AG10803 (cell line): ENCODE data around the gene AK8.

Source experiments
- DNase-seq: peaks from one replicate; pipeline ENCODE4 v3.0.0; 2010; ENCODE audit warnings: low read depth
- H3K4me3 ChIP-seq: 2 replicates; pipeline ENCODE4 v1.5.1; 2011; ENCODE audit warnings: mild to moderate bottlenecking, low read length, control low read depth
- CTCF ChIP-seq: conservative IDR thresholded peaks from 2 replicates; pipeline ENCODE4 v1.5.1; 2011; ENCODE audit warnings: mild to moderate bottlenecking, low read length, control low read depth, inconsistent platforms

AK8 gene

GRCh38 chr9:132880324-132880661 lies 2.2 kb upstream of the AK8 start:
- TF ChIP-seq CTCF, result no peak
- no peak for DNase-seq
- H3K4me3 ChIP-seq, result no peak overlapping the region

GRCh38 chr9:132879457-132880323 lies 1.6 kb upstream of the AK8 start:
- DNase-seq, result no peak
- peak overlapping the region; percentile 98 for H3K4me3 ChIP-seq
- no peak for TF ChIP-seq CTCF

- H3K4me3 ChIP-seq, result peak within 1 kb of the TSS; percentile 98
- DNase-seq, result peak; percentile 64
- TF ChIP-seq CTCF, result no peak
These were observed 792 bp upstream of the AK8 start, which contains the start of gene SPACA9 for GRCh38 chr9:132878695-132879456. TSS of gene SPACA9 (plus strand) at chr9:132878898. CDS start at chr9:132883948, 5,050 bp downstream.

- no peak for DNase-seq
- H3K4me3 ChIP-seq, result peak overlapping the region; percentile 98
- TF ChIP-seq CTCF, result no peak
These were observed 643 bp downstream of the AK8 start for GRCh38 chr9:132877458-132877823.

- H3K4me3 ChIP-seq, result no peak overlapping the region
- DNase-seq, result no peak
- no peak for TF ChIP-seq CTCF
These were observed 1.2 kb downstream of the AK8 start for GRCh38 chr9:132876849-132877248.

GRCh38 chr9:132875159-132875558 lies 2.9 kb downstream of the AK8 start:
- no peak for DNase-seq
- TF ChIP-seq CTCF, result no peak
- no peak overlapping the region for H3K4me3 ChIP-seq
